HepG2 (cell line): ENCODE results near the gene CFAP70. TPM values are rescaled to one million over a fixed set of nuclear protein-coding genes. Genes with fewer than 3 reads are reported as not detected.

Experiments used
- ATAC-seq: fragments of 200-7000 bp; cut with Tn5 transposase; 3 replicates; pipeline ENCODE4 v1.9.1; 2020; ENCODE audit warnings: mild to moderate bottlenecking, moderate library complexity
- BruUV-seq: library from RNA; stranded (reverse); fragments of 400-500 nt; replicated peaks from 2 replicates; lab custom pipeline; 2021; lab: Mats Ljungman, UMichigan
- CTCF ChIA-PET: fragments of 300-600 bp; formaldehyde crosslinking; extraction: SDS; loops from one replicate; lab custom pipeline; 2021; ENCODE audit warnings: low total read pairs, inconsistent platforms, low intra/inter-chr PET ratio; lab: Yijun Ruan, JAX
- POLR2A ChIA-PET: fragments of 350-600 bp; sonication (Branson Sonifier 250); formaldehyde crosslinking; loops from one replicate; lab custom pipeline; 2020; ENCODE audit warnings: antibody characterized with exemption, inconsistent platforms; lab: Yijun Ruan, JAX
- DNase-seq: peaks from one replicate; pipeline ENCODE4 v3.0.0-alpha.2; 2015; ENCODE audit warnings: low spot score
- FAIRE-seq: peaks from 3 replicates; lab custom pipeline; 2011; peaks lifted over from hg19 to GRCh38; lab: Jason Lieb, UNC
- H2AFZ ChIP-seq: one replicate; pipeline ENCODE4 v1.6.1; 2011; ENCODE audit warnings: low read length, inconsistent platforms
- H3K27ac ChIP-seq: fragments of 300-600 bp; 3 replicates; pipeline ENCODE4 v1.8.0; 2011; ENCODE audit warnings: mixed run types, mild to moderate bottlenecking, mixed read lengths, low read length, inconsistent platforms; ENCODE audit not compliant: insufficient read depth; ENCODE audit errors: extremely low read length
- H3K27me3 ChIP-seq, 2 experiments: fragments of 200-600 bp in 1 of 2; 2 replicates in 1 of 2; 3 replicates in 1 of 2; pipeline versions ENCODE4 v1.6.0 to v1.8.0; 2011; ENCODE audit warnings: low read length in 2 of 2, mild to moderate bottlenecking in 2 of 2, moderate library complexity in 2 of 2, inconsistent platforms in 1 of 2; ENCODE audit not compliant: insufficient read depth in 2 of 2, control insufficient read depth in 1 of 2
- H3K36me3 ChIP-seq, 2 experiments: fragments of 200-600 bp in 1 of 2; replicated peaks in 1 of 2; 2 replicates in 1 of 2; 3 replicates in 1 of 2; pipeline versions ENCODE4 v1.5.1 to v1.8.0; 2011; ENCODE audit warnings: low read length in 2 of 2, inconsistent platforms in 1 of 2; ENCODE audit not compliant: insufficient read depth in 2 of 2, control insufficient read depth in 1 of 2
- H3K4me1 ChIP-seq: 2 replicates; pipeline ENCODE4 v1.5.1; 2012; ENCODE audit warnings: low read length, inconsistent platforms; ENCODE audit not compliant: insufficient read depth
- H3K4me2 ChIP-seq: 2 replicates; pipeline ENCODE4 v1.6.0; 2011; ENCODE audit warnings: low read depth, low read length, inconsistent platforms
- H3K4me3 ChIP-seq, 3 experiments: fragments of 200-600 bp in 1 of 3; sonication (generic), shearing (Covaris generic) in 1 of 3; replicated peaks in 1 of 3; 2 replicates each; pipeline ENCODE4 v1.5.1; 2011 to 2016; ENCODE audit warnings: low read length in 3 of 3, inconsistent platforms in 2 of 3, low read depth in 2 of 3, mild to moderate bottlenecking in 2 of 3, control low read depth in 1 of 3, mixed read lengths in 1 of 3; ENCODE audit not compliant: insufficient read depth in 1 of 3
- H3K79me2 ChIP-seq: one replicate; pipeline ENCODE4 v1.6.1; 2011; ENCODE audit warnings: low read length, inconsistent platforms; ENCODE audit not compliant: insufficient read depth
- H3K9ac ChIP-seq: 2 replicates; pipeline ENCODE4 v1.6.0; 2011; ENCODE audit warnings: mild to moderate bottlenecking, low read depth, low read length, inconsistent platforms; ENCODE audit not compliant: insufficient read depth
- H3K9me3 ChIP-seq: 2 replicates; pipeline ENCODE4 v1.5.1; 2012; ENCODE audit warnings: mild to moderate bottlenecking, low read length
- H4K20me1 ChIP-seq: 2 replicates; pipeline ENCODE4 v1.6.0; 2011; ENCODE audit warnings: inconsistent platforms, mild to moderate bottlenecking, low read length, moderate library complexity; ENCODE audit not compliant: insufficient read depth
- ETV6 ChIP-seq: sonication (generic); formaldehyde crosslinking; conservative IDR thresholded peaks from 2 replicates; pipeline ENCODE4 v1.4.0; 2020; ENCODE audit warnings: missing genetic modification reagents
- GABPB1 ChIP-seq: IDR thresholded peaks from 2 replicates; pipeline ENCODE4 v1.6.1; 2016; ENCODE audit warnings: mild to moderate bottlenecking, missing genetic modification reagents, moderate library complexity, missing compliant biosample characterization
- NCOR1 ChIP-seq: fragments of 200-600 bp; sonication (generic); IDR thresholded peaks from 2 replicates; pipeline ENCODE4 v1.7.0; 2017; ENCODE audit warnings: antibody characterized with exemption, low read length, borderline replicate concordance
- STAT5B ChIP-seq: sonication (generic); formaldehyde crosslinking; IDR thresholded peaks from 2 replicates; pipeline ENCODE4 v1.4.0; 2020; ENCODE audit warnings: missing genetic modification reagents
- SYNCRIP ChIP-seq: fragments of 200-400 bp; formaldehyde crosslinking; IDR thresholded peaks from 2 replicates; pipeline ENCODE4 v1.6.1; 2018; ENCODE audit warnings: mild to moderate bottlenecking, low read depth, low read length; ENCODE audit not compliant: insufficient read depth
- ZNF10 ChIP-seq: sonication (generic); formaldehyde crosslinking; IDR thresholded peaks from 2 replicates; pipeline ENCODE4 v1.4.0; 2020; ENCODE audit warnings: mild to moderate bottlenecking, low read depth, missing genetic modification reagents, borderline replicate concordance
- WGBS: methylation state at CpG from one replicate; pipeline ENCODE4 v1.1.6; 2017; ENCODE audit warnings: low lambda C conversion rate; 5-methylcytosine and 5-hydroxymethylcytosine counted together
- in situ Hi-C: cut with HindIII; loops from 2 replicates; pipeline ENCODE4 v1.10.0; 2017; ENCODE audit warnings: low pct_unique_long_range_greater_than_20kb; ENCODE audit not compliant: extremely low pct_ligation_motif_present
- intact Hi-C: fragments of 100-400 bp; cut with micrococcal nuclease; formaldehyde crosslinking; loops from one replicate; pipeline ENCODE4 v1.10.0; 2022; ENCODE audit not compliant: unreplicated experiment
- polyA plus RNA-seq, 8 experiments: library from polyadenylated mRNA; depleted of rRNA in 3 of 8; stranded (reverse) in 7 of 8; unstranded in 1 of 8; fragments of >200 nt; fragmentation: Illumina TruSeq in 4 of 8; extraction: Trizol in 4 of 8; gene quantifications; 2 replicates each; pipeline versions ENCODE4 v1.2.1 to v1.2.3, GENCODE V29; 2011 to 2016; ENCODE audit warnings: low read depth in 4 of 8, missing spikeins in 1 of 8, mixed read lengths in 1 of 8; ENCODE audit not compliant: insufficient read depth in 1 of 8
- total RNA-seq, 5 experiments: library from RNA; depleted of rRNA; stranded (reverse); fragments of >200 nt; fragmentation: Illumina TruSeq; extraction: Trizol; gene quantifications; 2 replicates each; pipeline ENCODE4 v1.2.3, GENCODE V29; 2016; ENCODE audit warnings: low read depth in 1 of 5
- TF ChIP-seq, protein P1 (sequence below): sonication (generic); formaldehyde crosslinking; IDR thresholded peaks from 2 replicates; pipeline ENCODE4 v1.4.0; 2020; ENCODE audit warnings: mild to moderate bottlenecking, missing genetic modification reagents, borderline replicate concordance
- TF ChIP-seq, protein P2 (sequence below), 2 experiments: fragments of 450-650 bp in 1 of 2; sonication (generic) in 1 of 2; formaldehyde crosslinking; IDR thresholded peaks; 2 replicates each; pipeline versions ENCODE4 v1.5.0 to v1.8.0; 2020 to 2022; ENCODE audit warnings: mild to moderate bottlenecking in 1 of 2, missing genetic modification reagents in 1 of 2
- TF ChIP-seq, protein P3 (sequence below): sonication (generic); formaldehyde crosslinking; IDR thresholded peaks from 2 replicates; pipeline ENCODE4 v1.4.0; 2020; ENCODE audit warnings: mild to moderate bottlenecking, missing genetic modification reagents

The CFAP70 gene
- total and polyA plus RNA-seq, 2 of the 13 experiments (the other 11 are each of a cell fraction or from before 2014, with no cell fraction given) = 0.27 to 0.38 TPM

- TF ChIP-seq, protein P1, sequence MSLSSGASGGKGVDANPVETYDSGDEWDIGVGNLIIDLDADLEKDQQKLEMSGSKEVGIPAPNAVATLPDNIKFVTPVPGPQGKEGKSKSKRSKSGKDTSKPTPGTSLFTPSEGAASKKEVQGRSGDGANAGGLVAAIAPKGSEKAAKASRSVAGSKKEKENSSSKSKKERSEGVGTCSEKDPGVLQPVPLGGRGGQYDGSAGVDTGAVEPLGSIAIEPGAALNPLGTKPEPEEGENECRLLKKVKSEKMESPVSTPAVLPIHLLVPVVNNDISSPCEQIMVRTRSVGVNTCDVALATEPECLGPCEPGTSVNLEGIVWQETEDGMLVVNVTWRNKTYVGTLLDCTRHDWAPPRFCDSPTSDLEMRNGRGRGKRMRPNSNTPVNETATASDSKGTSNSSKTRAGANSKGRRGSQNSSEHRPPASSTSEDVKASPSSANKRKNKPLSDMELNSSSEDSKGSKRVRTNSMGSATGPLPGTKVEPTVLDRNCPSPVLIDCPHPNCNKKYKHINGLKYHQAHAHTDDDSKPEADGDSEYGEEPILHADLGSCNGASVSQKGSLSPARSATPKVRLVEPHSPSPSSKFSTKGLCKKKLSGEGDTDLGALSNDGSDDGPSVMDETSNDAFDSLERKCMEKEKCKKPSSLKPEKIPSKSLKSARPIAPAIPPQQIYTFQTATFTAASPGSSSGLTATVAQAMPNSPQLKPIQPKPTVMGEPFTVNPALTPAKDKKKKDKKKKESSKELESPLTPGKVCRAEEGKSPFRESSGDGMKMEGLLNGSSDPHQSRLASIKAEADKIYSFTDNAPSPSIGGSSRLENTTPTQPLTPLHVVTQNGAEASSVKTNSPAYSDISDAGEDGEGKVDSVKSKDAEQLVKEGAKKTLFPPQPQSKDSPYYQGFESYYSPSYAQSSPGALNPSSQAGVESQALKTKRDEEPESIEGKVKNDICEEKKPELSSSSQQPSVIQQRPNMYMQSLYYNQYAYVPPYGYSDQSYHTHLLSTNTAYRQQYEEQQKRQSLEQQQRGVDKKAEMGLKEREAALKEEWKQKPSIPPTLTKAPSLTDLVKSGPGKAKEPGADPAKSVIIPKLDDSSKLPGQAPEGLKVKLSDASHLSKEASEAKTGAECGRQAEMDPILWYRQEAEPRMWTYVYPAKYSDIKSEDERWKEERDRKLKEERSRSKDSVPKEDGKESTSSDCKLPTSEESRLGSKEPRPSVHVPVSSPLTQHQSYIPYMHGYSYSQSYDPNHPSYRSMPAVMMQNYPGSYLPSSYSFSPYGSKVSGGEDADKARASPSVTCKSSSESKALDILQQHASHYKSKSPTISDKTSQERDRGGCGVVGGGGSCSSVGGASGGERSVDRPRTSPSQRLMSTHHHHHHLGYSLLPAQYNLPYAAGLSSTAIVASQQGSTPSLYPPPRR (CRISPR knock-in tag) = no peak
- TF ChIP-seq, protein P2, sequence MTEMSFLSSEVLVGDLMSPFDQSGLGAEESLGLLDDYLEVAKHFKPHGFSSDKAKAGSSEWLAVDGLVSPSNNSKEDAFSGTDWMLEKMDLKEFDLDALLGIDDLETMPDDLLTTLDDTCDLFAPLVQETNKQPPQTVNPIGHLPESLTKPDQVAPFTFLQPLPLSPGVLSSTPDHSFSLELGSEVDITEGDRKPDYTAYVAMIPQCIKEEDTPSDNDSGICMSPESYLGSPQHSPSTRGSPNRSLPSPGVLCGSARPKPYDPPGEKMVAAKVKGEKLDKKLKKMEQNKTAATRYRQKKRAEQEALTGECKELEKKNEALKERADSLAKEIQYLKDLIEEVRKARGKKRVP (CRISPR knock-in tag; IDR thresholded peaks at IDR 0.05) = no peak
- TF ChIP-seq SYNCRIP (no peak), ZNF10 (CRISPR knock-in tag) (no peak)
- TF ChIP-seq, all 625 proteins: peak for 0
These were observed 68.7 kb downstream of the CFAP70 start (continued) for GRCh38 chr10:73289958-73290357.

DNA sequence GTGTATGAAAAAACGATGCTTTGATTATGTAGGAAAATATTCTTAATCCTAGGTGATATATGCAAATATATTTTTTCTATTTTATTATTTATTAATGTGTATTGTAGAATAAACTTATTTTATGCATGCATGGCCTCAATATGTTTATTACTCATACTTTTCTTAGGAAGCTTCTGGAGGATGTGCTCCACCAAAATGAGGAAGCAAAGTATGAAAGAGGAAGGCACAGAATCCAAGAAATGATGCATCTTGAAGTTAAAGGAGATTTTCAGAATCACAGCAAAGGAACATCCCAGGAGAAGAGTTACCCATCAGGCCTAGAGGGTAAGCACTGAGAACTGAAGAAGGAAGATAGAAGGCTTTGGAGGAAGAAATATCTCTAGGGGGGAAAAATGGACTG lies 71.2 kb downstream of the CFAP70 start:
- no TSS peak for BruUV-seq
- 2% methylated on average over 1 of the region's 1 CpG for WGBS
- intact Hi-C loops = no loop called here
- Histone ChIP-seq H4K20me1 (no peaks in the 10 kb centered on the region), H3K4me2 (no peak overlapping the region)
- POLR2A ChIA-PET = no interaction called here
- no peak for TF ChIP-seq STAT5B (CRISPR knock-in tag)
- no peak for TF ChIP-seq GABPB1
- TF ChIP-seq ETV6 (CRISPR knock-in tag) = no peak
- TF ChIP-seq NCOR1 = no peak
- TF ChIP-seq, protein P3, sequence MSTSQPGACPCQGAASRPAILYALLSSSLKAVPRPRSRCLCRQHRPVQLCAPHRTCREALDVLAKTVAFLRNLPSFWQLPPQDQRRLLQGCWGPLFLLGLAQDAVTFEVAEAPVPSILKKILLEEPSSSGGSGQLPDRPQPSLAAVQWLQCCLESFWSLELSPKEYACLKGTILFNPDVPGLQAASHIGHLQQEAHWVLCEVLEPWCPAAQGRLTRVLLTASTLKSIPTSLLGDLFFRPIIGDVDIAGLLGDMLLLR (CRISPR knock-in tag) = no peak
- TF ChIP-seq, all 625 proteins: peak for 0
- no peaks in the 10 kb centered on the region for H3K27me3 ChIP-seq
- H3K9me3 ChIP-seq = no peaks in the 10 kb centered on the region
- no peak for FAIRE-seq
- CTCF ChIA-PET = no interaction called here
- no peak for DNase-seq
- H3K36me3 ChIP-seq = no peaks in the 10 kb centered on the region
- H3K4me3 ChIP-seq = no peak overlapping the region
- no peak overlapping the region for H3K9ac ChIP-seq
- H3K27ac ChIP-seq = no peak overlapping the region
- no peak overlapping the region for H2AFZ ChIP-seq
- no peaks in the 10 kb centered on the region for H3K4me1 ChIP-seq
- ATAC-seq = no peak
- in situ Hi-C loops = no loop called here
- no peaks in the 10 kb centered on the region for H3K79me2 ChIP-seq
